K562 (cell line): ENCODE results near the gene IL27RA. TPM values are rescaled to one million over a fixed set of nuclear protein-coding genes. Genes with fewer than 3 reads are reported as not detected.

Source experiments
- DIDO1 ChIP-seq: fragments of 450-650 bp; IDR thresholded peaks from 2 replicates; pipeline ENCODE4 v1.6.1; 2016; ENCODE audit warnings: low read depth, missing biosample characterization, missing genetic modification characterization
- E4F1 ChIP-seq: fragments of 250-450 bp; sonication (Bioruptor Pico); IDR thresholded peaks from 2 replicates; pipeline ENCODE4 v1.5.0; 2021; ENCODE audit warnings: mild to moderate bottlenecking, borderline replicate concordance
- EHMT2 ChIP-seq: fragments of 450-650 bp; IDR thresholded peaks from 2 replicates; pipeline ENCODE4 v1.6.1; 2018; ENCODE audit warnings: antibody characterized with exemption
- HCFC1 ChIP-seq: IDR thresholded peaks from 2 replicates; pipeline ENCODE4 v1.6.1; 2012; ENCODE audit warnings: low read depth, low read length, improper control_type of control experiment
- MBD2 ChIP-seq: sonication (generic); IDR thresholded peaks from 2 replicates; pipeline ENCODE4 v1.6.1; 2016; ENCODE audit warnings: low read depth, borderline replicate concordance
- MED1 ChIP-seq: sonication (generic); formaldehyde crosslinking; IDR thresholded peaks from 2 replicates; pipeline ENCODE4 v1.8.1; 2023; ENCODE audit warnings: missing genetic modification reagents, borderline replicate concordance
- MXD1 ChIP-seq: fragments of 250-450 bp; sonication (Bioruptor Pico); IDR thresholded peaks from 2 replicates; pipeline ENCODE4 v1.8.0; 2021; ENCODE audit warnings: borderline replicate concordance, mild to moderate bottlenecking, moderate library complexity; ENCODE audit not compliant: poor library complexity, severe bottlenecking
- MXI1 ChIP-seq: IDR thresholded peaks from 2 replicates; pipeline ENCODE4 v1.6.1; 2011; ENCODE audit warnings: low read depth, mild to moderate bottlenecking, improper control_type of control experiment, low read length
- NR4A1 ChIP-seq, 2 experiments: fragments of 250-450 bp in 1 of 2; fragments of 450-650 bp in 1 of 2; sonication (Bioruptor Pico) in 1 of 2; IDR thresholded peaks; 2 replicates each; pipeline versions ENCODE4 v1.4.0 to v1.6.1; 2016 to 2020; ENCODE audit warnings: mild to moderate bottlenecking in 2 of 2, missing compliant biosample characterization in 1 of 2, missing genetic modification characterization in 1 of 2, moderate library complexity in 1 of 2
- PHF8 ChIP-seq: fragments of 200-600 bp; sonication (generic); IDR thresholded peaks from 2 replicates; pipeline ENCODE4 v1.6.1; 2012; ENCODE audit warnings: mixed run types, mild to moderate bottlenecking, inconsistent platforms, low read length, moderate library complexity, borderline replicate concordance
- POLR2A ChIP-seq: fragments of 450-650 bp; conservative IDR thresholded peaks from 2 replicates; pipeline ENCODE4 v1.6.1; 2016
- POLR3A ChIP-seq: IDR thresholded peaks from 2 replicates; pipeline ENCODE4 v1.6.1; 2011; ENCODE audit warnings: borderline replicate concordance, mild to moderate bottlenecking, moderate library complexity; ENCODE audit not compliant: insufficient read length, insufficient read depth; ENCODE audit errors: extremely low read depth
- SFPQ ChIP-seq: fragments of 200-400 bp; formaldehyde crosslinking; IDR thresholded peaks from 2 replicates; pipeline ENCODE4 v1.6.1; 2017; ENCODE audit warnings: mild to moderate bottlenecking, low read depth, low read length, moderate library complexity
- SP2 ChIP-seq: IDR thresholded peaks from 2 replicates; pipeline ENCODE4 v1.6.1; 2011; ENCODE audit warnings: mild to moderate bottlenecking, low read depth, low read length, moderate library complexity; ENCODE audit not compliant: poor library complexity, severe bottlenecking; ENCODE audit errors: extremely low read depth
- SRSF7 ChIP-seq: fragments of 200-400 bp; formaldehyde crosslinking; optimal IDR thresholded peaks from 2 replicates; pipeline ENCODE3; 2017; ENCODE audit warnings: mild to moderate bottlenecking, low read depth, low read length
- SUPT5H ChIP-seq: fragments of 450-650 bp; IDR thresholded peaks from 2 replicates; pipeline ENCODE4 v1.6.1; 2016
- TAF1 ChIP-seq: IDR thresholded peaks from 2 replicates; pipeline ENCODE4 v1.6.1; 2011; ENCODE audit warnings: mild to moderate bottlenecking, low read length, moderate library complexity; ENCODE audit not compliant: insufficient read depth, control insufficient read depth, severe bottlenecking; ENCODE audit errors: extremely low read depth
- ZFP30 ChIP-seq: fragments of 250-450 bp; sonication (Bioruptor Pico); IDR thresholded peaks from 2 replicates; pipeline ENCODE4 v1.8.0; 2022; ENCODE audit warnings: moderate library complexity, mild to moderate bottlenecking, inconsistent platforms, borderline replicate concordance
- ZNF41 ChIP-seq: fragments of 250-450 bp; sonication (Bioruptor Pico); conservative IDR thresholded peaks from 2 replicates; pipeline ENCODE4 v1.4.0; 2020; ENCODE audit warnings: mild to moderate bottlenecking
- ZZZ3 ChIP-seq: fragments of 450-650 bp; IDR thresholded peaks from 2 replicates; pipeline ENCODE4 v1.6.1; 2016; ENCODE audit warnings: antibody characterized with exemption, mild to moderate bottlenecking, moderate library complexity
- polyA plus RNA-seq, 8 experiments: library from polyadenylated mRNA; depleted of rRNA in 4 of 8; stranded (reverse) in 5 of 8; unstranded in 3 of 8; fragments of >200 nt; fragmentation: Nextera tagmentation in 2 of 8; fragmentation: Illumina TruSeq in 1 of 8; extraction: Ambion mirVana in 2 of 8; extraction: Trizol in 1 of 8; gene quantifications; 2 replicates each; pipeline versions ENCODE4 v1.2.1 to v1.2.3, GENCODE V29; 2011 to 2014; ENCODE audit warnings: inconsistent platforms in 1 of 8, missing spikeins in 1 of 8
- total RNA-seq, 7 experiments: library from RNA; depleted of rRNA in 6 of 7; stranded (reverse); fragments of >200 nt in 6 of 7; fragmentation: Illumina TruSeq in 2 of 7; extraction: Trizol in 2 of 7; gene quantifications; 2 replicates each; pipeline versions ENCODE4 v1.2.1 to v1.2.3, GENCODE V29; 2011 to 2021; ENCODE audit warnings: low replicate concordance in 1 of 7

Gene IL27RA
- total and polyA plus RNA-seq, 9 of the 15 experiments (the other 6 are each of a cell fraction or from before 2014, with no cell fraction given) = 1.9 to 15.9 (median 12.0) TPM

GRCh38 chr19:14091081-14091812 lies 59.7 kb downstream of the IL27RA start (continued):
- TF ChIP-seq E4F1 (CRISPR knock-in tag) (no peak), MBD2 (0 out of 2 replicates have a peak, but pooled peaks have one; percentile 9), POLR2A (peak; percentile 67; the same call in 1 of the 2 replicates), MED1 (CRISPR knock-in tag) (no peak), NR4A1 (CRISPR knock-in tag; IDR thresholded peaks at IDR 0.05) (no peak), NR4A1 (tag; IDR thresholded peaks at IDR 0.05) (peak; percentile 65; the same call in 1 of the 2 replicates), ZFP30 (CRISPR knock-in tag) (no peak), MXD1 (CRISPR knock-in tag) (no peak), ZZZ3 (no peak), TAF1 (no peak), MXI1 (no peak), PHF8 (peak; percentile 73; the same call in 1 of the 2 replicates), EHMT2 (no peak), SUPT5H (peak; percentile 46), SRSF7 (no peak), SP2 (no peak), ZNF41 (CRISPR knock-in tag) (no peak), HCFC1 (no peak), POLR3A (no peak), SFPQ (no peak), DIDO1 (tag) (0 out of 2 replicates have a peak, but pooled peaks have one; percentile 40)
